Suprapubic skin (tissue), 4 donors: ENCODE results near the gene RPS21. TPM values are rescaled to one million over a fixed set of nuclear protein-coding genes. Genes with fewer than 3 reads are reported as not detected.

Experiments
- DNase-seq, 2 donors: peaks; one replicate each; pipeline ENCODE4 v3.0.0-alpha.2; 2019; ENCODE audit warnings: low spot score in 2 of 2
- H3K27ac ChIP-seq: fragments of 200-600 bp; sonication (generic); one replicate; pipeline ENCODE4 v1.5.1; 2019
- H3K27me3 ChIP-seq: fragments of 200-600 bp; sonication (generic); one replicate; pipeline ENCODE4 v1.5.1; 2019
- H3K36me3 ChIP-seq: fragments of 200-600 bp; sonication (generic); one replicate; pipeline ENCODE4 v1.5.1; 2019
- H3K4me1 ChIP-seq: fragments of 200-600 bp; sonication (generic); one replicate; pipeline ENCODE4 v1.5.1; 2019
- H3K4me3 ChIP-seq: fragments of 200-600 bp; sonication (generic); one replicate; pipeline ENCODE4 v1.5.1; 2019; ENCODE audit warnings: mild to moderate bottlenecking
- H3K9me3 ChIP-seq: fragments of 200-600 bp; sonication (generic); one replicate; pipeline ENCODE4 v1.5.1; 2019
- EP300 ChIP-seq: sonication (generic); formaldehyde crosslinking; IDR thresholded peaks from one replicate; pipeline ENCODE4 v1.6.1; 2017; ENCODE audit warnings: antibody characterized with exemption
- POLR2A ChIP-seq, 2 donors: fragments of 450-650 bp; IDR thresholded peaks; one replicate each; pipeline ENCODE4 v1.6.1; 2017; ENCODE audit warnings: antibody characterized with exemption in 2 of 2, mild to moderate bottlenecking in 2 of 2, moderate library complexity in 2 of 2
- POLR2AphosphoS5 ChIP-seq, 3 donors: sonication (generic); formaldehyde crosslinking; IDR thresholded peaks; one replicate each; pipeline ENCODE4 v1.6.1; 2017; ENCODE audit warnings: antibody characterized with exemption in 3 of 3
- WGBS: methylation state at CpG from one replicate; pipeline ENCODE4 v1.1.5; 2018; 5-methylcytosine and 5-hydroxymethylcytosine counted together
- total RNA-seq, 4 donors: library from RNA; depleted of rRNA; stranded (reverse); fragments of >200 nt; gene quantifications; one replicate each; pipeline ENCODE4 v1.1.0, GENCODE V29; 2016
- TF ChIP-seq, protein P1 (sequence below), 2 donors: fragments of 200-600 bp in 1 of 2; fragments of 450-650 bp in 1 of 2; sonication (generic) in 1 of 2; IDR thresholded peaks; one replicate each; pipeline ENCODE4 v1.5.1; 2016 to 2019; ENCODE audit warnings: antibody characterized with exemption in 2 of 2, mild to moderate bottlenecking in 1 of 2, moderate library complexity in 1 of 2

The RPS21 gene
- total RNA-seq, 4 donors from 2014 or later: 1,604 to 3,217 (median 2,363) TPM

DNA sequence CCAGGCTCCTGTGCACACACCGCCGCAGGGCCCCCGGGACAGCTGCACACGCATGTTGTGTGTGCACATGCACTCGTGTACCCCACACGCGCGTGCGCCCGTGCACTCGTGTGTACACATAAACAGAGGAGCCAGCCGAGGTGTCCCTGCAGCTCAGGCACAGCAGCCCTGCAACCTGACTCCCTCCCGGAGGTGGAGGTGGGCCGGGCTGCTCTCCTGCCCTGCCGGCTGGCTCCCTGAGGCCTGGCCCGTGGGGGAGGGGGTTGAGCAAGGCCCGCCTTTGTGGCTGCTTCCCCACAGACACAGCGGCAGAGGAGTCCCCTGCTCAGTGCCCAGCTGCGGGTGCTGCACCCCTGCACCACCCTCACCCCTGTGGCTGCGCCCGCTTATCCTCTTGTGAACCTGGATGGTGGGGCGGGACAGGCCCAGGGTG, 39.8 kb downstream of the RPS21 start:
- no CpG with 5 or more reads among the region's 22 CpGs for WGBS
- DNase-seq: no peak
- H3K27ac ChIP-seq: peak overlapping the region; percentile 77
- TF ChIP-seq, protein P1, sequence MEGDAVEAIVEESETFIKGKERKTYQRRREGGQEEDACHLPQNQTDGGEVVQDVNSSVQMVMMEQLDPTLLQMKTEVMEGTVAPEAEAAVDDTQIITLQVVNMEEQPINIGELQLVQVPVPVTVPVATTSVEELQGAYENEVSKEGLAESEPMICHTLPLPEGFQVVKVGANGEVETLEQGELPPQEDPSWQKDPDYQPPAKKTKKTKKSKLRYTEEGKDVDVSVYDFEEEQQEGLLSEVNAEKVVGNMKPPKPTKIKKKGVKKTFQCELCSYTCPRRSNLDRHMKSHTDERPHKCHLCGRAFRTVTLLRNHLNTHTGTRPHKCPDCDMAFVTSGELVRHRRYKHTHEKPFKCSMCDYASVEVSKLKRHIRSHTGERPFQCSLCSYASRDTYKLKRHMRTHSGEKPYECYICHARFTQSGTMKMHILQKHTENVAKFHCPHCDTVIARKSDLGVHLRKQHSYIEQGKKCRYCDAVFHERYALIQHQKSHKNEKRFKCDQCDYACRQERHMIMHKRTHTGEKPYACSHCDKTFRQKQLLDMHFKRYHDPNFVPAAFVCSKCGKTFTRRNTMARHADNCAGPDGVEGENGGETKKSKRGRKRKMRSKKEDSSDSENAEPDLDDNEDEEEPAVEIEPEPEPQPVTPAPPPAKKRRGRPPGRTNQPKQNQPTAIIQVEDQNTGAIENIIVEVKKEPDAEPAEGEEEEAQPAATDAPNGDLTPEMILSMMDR (IDR thresholded peaks at IDR 0.05): no peak
- H3K36me3 ChIP-seq: no peaks in the 10 kb centered on the region
- peak overlapping the region; percentile 34 for H3K4me3 ChIP-seq
- H3K27me3 ChIP-seq: peaks cover 50% of the 10 kb centered on the region
- peaks cover 28% of the 10 kb centered on the region for H3K4me1 ChIP-seq
- no peaks in the 10 kb centered on the region for H3K9me3 ChIP-seq

DNA sequence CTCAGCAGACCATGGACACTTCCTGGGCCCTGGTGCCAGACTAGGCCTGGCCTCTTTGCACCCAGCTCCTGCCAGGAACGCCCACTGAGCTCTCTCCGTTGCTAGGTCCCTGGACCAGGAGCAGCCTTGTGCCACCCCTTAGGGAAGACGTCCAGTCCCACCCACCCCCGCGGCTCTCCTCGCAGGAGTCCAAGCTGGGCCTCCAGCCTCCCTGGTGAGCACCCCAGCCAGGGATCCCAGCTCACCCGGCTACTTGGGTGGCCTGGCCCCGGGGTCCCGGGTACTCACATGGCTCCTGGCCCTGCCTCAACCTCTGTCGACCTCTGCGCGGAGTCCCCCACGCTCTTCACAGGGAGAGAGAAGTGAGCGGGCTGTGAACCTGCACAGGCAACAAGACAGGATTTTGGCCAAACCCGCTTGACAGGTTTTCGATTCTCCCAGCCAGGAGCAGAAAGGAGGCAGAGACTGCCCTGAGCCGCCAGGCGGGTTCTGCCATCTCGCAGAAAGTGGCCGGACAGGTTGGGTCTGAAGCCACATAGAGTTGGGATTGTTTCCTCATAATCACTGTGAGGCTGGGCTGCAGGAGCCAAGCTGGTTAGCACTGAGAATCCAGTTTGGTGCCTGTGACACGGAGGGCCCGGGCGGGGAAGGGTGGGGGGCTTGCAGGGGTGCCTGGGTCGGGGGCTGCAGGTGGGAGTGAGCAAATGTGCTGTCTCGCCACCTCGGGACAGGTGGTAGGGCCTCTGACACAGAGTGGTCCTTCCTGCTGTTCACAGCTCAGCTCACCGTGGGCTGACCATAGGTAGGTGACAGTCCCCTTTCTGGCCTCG, 40.5 kb downstream of the RPS21 start, which contains the start of gene RBBP8NL:
Gene RBBP8NL, minus strand, starts transcription at position 368 of the 830 bp plus-strand sequence. CDS start 7,892 bp downstream, outside the sequence.
- 61% methylated on average over 13 of the region's 28 CpGs for WGBS
- no peaks in the 10 kb centered on the region for H3K9me3 ChIP-seq
- H3K27ac ChIP-seq: peak within 1 kb of the TSS; percentile 77
- TF ChIP-seq POLR2AphosphoS5 (IDR thresholded peaks at IDR 0.05) (peak in 2 of 3 donors; percentile 78 to 81), POLR2A (IDR thresholded peaks at IDR 0.05) (no peak), EP300 (no peak)
- TF ChIP-seq, protein P1 (IDR thresholded peaks at IDR 0.05): peak in 1 of 2 donors; percentile 10
- H3K36me3 ChIP-seq: no peaks in the 10 kb centered on the region
- DNase-seq: no peak
- peak within 1 kb of the TSS; percentile 34 for H3K4me3 ChIP-seq
- H3K27me3 ChIP-seq: peaks cover 54% of the 10 kb centered on the region
- peaks cover 28% of the 10 kb centered on the region for H3K4me1 ChIP-seq

DNA sequence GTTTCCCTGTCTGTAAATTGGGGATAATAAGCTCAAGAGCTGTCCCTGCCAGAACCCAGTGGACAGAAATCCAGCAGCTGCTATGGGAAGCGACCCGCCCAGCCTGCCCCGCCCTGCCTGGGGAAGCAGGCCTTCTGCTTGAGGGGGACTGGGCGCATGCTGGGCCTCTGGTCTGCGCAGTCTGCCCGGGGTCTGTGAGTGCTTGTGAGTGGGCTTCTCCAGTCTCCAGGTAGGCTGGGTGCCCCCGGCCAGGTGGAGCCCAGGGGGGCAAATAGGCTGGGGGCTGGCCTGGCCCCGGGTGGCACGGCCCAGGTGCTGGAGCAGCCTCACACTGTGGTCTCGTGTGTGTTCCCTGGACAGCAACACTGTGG, 41.1 kb downstream of the RPS21 start:
- no peak overlapping the region for H3K4me3 ChIP-seq
- peaks cover 50% of the 10 kb centered on the region for H3K27me3 ChIP-seq
- no peaks in the 10 kb centered on the region for H3K36me3 ChIP-seq
- TF ChIP-seq POLR2AphosphoS5 (IDR thresholded peaks at IDR 0.05) (no peak), POLR2A (IDR thresholded peaks at IDR 0.05) (no peak), EP300 (no peak)
- TF ChIP-seq, protein P1 (IDR thresholded peaks at IDR 0.05): no peak
- H3K9me3 ChIP-seq: no peaks in the 10 kb centered on the region
- peaks cover 28% of the 10 kb centered on the region for H3K4me1 ChIP-seq
- no CpG with 5 or more reads among the region's 10 CpGs for WGBS
- H3K27ac ChIP-seq: peak overlapping the region; percentile 58
- no peak for DNase-seq

DNA sequence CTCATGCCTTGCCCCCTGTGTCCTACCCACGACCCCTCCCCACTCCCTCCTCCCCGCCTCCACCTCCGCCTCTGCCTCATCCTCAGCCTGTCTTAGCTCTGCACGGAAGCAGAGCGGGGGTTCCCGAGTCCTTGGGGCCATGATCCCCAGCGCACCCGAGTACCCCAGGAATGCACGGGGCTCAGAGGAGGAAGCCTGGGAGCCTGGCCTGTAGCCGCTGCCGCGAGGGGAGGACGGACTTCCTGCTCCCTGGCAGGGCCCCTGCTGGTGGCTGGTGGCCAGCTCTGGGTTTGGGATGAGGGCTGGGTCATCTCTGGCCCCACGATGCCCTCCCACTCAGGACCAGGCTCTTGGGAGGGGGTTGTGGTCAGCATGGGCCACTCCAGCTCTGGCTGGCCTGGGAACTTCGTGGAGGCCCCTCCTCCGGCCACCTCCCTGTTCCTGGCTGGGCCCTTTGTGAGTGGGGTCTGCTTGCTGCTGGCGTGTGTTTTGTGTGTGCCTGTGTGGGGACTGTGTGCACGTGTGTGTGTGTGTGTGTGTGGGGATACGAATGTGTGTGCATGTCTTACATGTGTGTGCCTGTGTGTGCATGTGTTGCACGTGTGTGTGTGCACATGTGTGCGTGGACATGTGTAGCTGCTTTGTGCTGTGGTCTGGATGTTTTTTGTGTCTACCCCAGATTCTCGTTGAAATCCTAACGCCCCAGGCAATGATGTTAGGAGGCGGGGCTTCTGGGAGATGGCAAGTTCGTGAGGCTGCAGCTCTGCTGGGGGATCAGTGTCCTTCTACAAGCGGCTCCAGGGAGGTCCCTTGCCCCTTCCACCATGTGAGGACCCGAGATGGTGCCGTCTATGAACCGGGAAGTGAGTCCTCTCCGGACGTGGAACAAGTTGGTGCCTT, 41.7 kb downstream of the RPS21 start:
- H3K27me3 ChIP-seq: peaks cover 43% of the 10 kb centered on the region
- H3K36me3 ChIP-seq: no peaks in the 10 kb centered on the region
- no peaks in the 10 kb centered on the region for H3K9me3 ChIP-seq
- WGBS: 44% methylated on average over 14 of the region's 31 CpGs
- no peak overlapping the region for H3K4me3 ChIP-seq
- peaks cover 29% of the 10 kb centered on the region for H3K4me1 ChIP-seq
- TF ChIP-seq POLR2A (IDR thresholded peaks at IDR 0.05): no peak
- TF ChIP-seq EP300: no peak
- no peak for TF ChIP-seq POLR2AphosphoS5 (IDR thresholded peaks at IDR 0.05)
- TF ChIP-seq, protein P1 (IDR thresholded peaks at IDR 0.05): no peak
- no peak for DNase-seq
- no peak overlapping the region for H3K27ac ChIP-seq
